Iris pigment epithelial cell (primary cell): ENCODE data around the gene TNIK.

ENCODE experiments used
- DNase-seq: peaks from one replicate; pipeline ENCODE4 v3.0.0-alpha.2; 2011; ENCODE audit warnings: low read depth

The TNIK gene

DNA sequence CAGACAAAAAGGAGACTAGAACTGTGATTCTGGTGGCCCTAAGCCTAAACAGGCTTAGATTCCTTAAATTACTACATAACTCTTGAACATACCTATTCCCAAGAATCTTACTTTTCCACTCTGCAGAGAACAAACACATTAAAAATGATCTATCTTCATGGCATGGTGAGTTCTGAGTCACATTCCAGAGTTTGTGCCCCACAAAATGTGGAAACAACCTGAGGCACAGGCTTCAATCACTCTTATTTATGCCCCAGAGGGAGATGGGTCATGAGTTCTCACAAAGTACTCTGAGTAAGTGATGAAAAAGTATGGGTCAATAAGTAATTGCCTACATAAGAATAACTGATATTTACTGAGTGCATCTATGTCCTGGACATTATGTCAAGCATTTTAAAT is 296.1 kb downstream of the TNIK start:
- no peak for DNase-seq

DNA sequence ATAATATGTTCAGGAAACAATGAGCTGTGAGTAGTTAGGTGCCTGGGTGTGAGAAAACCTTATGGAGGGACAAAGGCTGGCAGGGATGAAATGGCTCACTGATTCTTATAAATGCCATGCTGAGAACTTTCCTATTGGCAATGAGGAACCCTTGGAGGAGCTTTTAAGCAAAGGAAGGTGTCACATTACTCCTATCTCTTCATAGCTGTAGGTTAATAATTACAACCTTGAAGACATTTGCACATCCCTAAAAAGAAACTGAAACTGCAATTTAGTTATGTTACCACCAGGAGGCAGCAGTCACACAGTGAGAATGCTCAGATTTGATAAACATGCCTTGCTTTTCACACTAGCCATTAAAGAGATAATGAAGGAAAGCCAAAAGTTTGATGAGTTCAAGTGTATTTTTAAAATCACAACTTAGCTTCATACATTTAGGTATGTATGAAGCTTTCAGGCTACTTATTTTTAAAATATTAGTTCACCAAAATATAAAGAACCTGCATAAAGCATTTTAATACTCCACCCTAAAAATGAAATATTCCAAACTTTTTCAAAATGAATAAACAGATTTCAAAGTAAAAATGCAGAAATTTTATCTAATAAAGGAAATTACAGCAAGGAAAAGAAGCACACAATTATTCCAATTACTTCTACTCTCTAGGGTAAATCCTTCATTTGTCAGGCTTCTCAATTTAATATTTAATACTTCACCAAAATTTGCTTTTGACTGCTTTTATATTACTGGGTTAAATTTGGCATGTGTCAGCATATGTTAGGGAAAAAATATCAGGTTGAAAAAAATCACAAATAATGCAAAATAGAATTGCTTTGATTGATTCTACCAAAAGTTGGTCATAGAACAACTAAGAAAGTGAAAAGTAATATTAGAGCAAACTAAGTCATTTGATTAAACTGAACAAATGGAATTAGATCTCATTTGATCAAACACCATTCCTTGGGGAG is 296.8 kb downstream of the TNIK start:
- no peak for DNase-seq

DNA sequence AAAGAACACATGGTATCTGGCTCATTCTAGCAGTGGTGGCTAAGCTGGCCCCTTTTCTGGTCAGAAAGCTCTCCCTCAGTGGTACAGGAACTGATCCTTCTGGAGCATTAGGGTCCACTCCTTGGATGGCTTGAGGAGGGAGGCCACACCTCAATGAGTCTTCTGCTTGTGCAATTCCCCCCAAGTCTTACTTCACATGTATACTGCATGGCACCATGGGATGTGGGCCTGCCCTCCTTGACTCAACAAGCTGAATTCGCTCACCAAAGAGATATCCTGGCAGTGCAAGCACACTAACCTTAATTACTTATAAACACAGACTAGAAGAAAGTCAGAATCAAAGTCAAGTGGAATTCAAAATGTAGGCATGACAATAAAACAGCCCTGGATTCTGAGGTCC is 299.9 kb downstream of the TNIK start:
- DNase-seq: no peak

DNA sequence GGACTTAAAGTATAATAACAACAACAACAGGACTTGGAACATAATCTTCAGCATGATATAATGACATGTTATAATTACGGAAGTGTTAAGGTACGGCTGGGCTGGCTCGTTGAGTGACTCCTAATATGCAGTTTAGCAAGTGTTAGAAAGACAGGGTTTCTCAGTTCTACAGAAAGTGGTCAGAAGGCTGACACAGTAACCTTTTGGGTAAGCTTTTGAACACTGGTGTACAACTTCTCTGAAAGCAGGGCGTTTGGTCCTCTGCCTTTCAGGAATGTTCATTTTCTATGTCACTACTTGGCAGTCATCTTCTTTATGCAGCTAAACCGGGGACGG is 300.4 kb downstream of the TNIK start:
- DNase-seq: no peak

DNA sequence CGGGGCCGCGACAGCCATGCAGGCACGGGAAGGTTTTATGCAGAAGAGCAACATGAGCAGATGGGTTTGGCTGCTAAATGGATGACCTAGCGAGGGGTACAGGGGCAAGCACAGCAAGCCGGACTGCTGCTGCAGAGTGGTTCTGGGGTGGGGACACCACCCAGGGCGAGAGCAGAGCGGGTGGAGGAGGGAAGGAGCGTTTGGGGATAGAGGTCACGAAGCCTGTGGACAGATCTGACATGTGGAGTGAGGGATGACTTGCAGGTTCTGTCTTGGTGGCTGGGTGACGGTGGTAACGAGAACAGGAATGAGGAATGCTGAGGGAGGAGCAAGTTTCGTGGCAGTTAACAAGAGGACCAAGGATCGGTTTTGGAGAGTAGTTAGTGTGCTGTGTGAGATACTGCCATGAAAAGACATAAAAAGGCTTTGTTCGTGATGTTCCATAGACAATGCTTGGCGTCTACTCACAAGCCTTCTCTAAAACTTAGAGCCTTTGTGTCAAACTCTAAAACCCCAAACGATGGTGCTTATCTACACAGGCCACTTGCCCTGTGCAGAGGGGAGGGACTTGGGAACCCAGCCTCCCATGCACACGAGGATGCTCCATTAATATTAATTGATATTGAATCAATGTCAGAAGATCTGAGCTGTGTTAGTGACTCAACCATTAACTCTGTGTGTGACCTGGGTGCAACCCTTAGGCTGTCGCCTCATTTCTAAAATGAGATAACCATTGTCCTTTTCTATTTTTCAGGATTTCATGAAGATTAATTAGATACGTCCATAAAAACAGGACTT is 301.0 kb downstream of the TNIK start:
- no peak for DNase-seq

DNA sequence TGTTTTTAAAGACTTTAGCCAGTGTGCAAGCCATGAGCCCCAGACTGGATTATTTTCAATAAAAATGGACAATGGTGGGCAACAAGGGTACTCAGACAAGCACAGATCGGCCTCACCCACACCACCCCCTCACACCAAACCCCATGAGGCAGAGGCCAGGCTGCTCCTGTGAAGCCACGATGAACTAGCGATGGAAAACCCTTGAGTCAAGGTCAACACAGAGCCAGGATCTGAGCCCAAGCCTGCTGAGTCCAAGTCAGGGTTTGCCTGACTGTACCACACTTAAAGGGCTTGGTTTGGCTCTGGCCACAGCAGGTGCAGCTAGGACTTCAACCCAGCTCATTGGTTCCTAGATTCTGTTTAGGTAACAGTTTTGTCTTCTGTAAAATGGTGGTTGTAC is 302.2 kb downstream of the TNIK start:
- DNase-seq: no peak

DNA sequence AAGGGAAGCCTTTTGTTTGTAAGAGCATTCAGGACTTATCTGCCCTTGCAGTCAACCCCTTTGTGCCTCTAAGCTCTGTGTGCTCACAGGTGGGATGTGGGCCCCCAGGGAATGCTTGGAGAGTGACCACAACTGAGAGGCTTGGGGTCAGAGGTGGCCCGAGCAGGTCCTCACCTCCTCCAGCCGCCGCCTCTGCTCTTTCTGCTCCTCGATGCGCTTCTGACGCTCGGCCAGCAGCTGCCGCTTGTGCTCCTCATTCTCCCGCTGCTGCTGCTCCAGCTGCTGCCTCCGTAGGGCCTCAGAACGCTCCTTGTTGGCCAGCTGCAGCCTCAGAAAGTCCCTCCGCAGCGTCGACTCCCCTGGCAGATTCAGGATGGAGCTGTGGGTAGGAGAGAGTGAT is 302.9 kb downstream of the TNIK start:
- DNase-seq: no peak

DNA sequence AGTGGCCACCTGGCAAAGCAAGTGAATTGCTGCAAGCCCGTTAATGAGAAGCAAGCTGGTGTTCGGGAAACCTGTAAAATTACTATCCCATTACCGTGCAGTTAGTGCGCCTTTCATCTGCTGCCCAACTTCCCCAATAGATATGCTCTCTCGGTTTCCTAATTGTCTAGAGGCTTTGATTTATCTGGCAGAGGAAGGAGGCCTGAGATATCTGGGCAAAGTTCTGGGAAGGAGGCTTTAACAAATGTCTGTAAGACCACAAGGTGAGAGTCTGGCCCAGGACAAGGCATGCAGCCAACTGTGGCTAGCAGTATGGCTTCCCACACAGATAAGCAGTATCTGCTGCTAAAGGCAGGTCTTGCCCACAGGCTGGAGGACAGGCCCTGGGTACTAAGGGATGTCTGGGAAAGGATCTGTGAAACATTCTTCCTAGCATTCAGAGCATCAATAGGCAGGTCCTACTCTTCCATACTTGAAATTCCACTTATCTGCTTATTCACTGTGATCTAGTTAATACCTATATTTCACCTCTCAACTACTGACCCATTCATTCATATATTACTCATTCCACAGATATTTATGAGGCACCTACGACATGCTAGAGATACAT is 303.7 kb downstream of the TNIK start:
- DNase-seq: peak; percentile 52

DNA sequence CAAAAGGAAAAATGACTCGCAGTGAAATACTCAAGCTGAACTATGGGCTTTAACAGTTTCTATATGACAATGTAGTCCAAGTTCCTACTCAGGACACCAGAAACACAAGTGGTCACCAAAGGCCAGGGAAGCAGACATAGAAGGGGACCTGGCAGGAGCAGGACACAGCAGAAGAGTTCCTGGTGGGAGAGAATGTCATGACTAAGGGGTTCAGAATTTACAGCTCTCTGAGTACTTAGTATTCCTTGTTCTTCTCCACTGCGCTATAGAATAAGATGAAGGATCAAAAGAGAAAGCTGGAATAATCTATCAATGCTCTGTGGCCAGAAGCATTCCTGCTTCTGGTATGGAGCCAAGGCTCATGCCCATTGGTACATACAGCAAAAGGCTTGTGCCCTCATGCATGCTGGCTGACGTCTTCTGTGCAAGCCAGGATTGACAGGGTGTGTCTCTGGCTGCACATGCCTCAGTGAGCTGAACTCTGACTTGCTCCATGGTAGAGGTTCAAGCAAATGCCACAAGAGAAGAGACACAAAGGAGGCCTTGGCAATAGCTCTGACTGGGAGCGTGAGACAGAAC is 305.0 kb downstream of the TNIK start:
- DNase-seq: no peak

DNA sequence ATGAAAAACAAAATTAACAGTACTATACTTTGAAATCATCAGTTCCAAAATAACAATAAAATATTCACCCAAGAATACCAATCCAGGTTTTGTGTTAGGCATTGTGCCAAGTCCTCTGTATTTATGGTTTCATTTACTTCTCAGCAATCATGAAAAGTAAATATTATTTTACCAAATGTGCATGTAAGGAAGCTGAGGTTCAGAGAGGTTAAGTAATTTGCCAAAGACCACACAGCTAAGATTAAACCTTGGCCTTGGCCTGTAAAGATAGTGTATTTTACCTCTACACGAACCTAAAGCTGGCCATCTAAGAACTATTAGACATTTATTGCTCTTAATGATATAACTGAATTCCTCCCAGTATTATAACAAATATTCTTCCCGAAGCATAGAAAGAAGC is 309.3 kb downstream of the TNIK start:
- DNase-seq: no peak

DNA sequence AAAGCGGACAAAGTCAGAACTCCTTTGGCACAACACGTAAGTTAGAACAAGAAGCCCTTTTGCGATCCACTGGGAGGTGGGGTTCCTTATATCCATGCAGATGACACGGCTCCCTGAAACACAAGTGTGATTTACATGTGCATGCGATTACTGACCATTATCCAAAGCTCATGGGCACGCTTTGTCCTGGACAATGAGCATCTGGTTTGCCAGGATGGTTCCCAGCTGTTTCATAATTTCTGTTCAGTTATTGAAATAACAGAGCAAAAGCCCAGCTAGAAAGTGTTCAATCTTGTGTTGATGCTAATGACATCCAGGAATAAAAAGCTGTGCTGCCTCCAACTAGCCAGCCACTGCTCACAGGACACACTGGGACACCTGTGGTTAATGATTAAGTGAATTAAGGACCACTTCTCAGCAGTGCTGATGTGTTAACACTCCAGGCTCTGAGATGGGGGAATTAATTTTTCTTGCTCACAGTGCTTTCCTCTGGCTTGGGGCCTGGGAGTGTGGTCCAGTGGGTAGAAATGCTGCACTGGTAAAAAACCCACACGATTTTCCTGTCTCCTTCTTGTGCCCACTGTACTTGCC is 310.6 kb downstream of the TNIK start:
- DNase-seq: no peak

DNA sequence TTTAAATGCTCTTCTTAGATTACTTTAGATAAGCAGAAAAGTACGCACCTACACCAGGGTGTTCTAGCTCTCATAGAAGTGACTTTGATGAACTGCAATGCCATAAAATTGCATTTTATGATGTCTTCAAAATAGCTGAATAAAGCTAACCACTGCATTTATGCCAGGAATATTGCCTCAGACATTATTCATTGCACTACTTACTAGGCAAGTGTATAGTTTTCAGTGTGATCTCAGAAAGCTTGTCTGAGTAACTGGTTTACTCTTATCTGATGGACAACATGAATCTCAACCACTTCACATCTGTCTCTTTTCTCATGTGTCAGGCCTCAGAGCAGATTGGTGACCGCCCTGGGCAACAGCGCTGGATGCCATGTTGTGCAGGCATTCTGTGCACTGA is 314.4 kb downstream of the TNIK start:
- no peak for DNase-seq

DNA sequence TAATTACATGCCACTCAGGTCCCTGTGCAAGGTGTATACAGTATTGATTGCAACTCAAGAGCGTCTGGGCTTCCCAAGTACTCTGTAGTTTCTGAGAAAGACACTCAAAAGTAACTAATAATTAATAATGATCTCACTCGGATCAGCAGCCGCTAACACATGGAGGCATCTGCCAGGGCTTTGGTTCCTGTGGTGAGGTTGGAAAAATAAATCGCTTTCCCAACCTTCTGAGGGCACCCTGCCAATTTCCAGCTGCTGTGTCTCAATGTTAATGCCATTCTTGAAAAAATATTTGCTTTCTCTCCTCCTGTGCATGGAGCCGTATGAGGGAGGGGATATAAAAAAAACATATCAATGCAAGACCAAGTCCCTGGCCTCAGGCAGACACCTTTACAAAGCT is 317.2 kb downstream of the TNIK start:
- peak; percentile 71 for DNase-seq

DNA sequence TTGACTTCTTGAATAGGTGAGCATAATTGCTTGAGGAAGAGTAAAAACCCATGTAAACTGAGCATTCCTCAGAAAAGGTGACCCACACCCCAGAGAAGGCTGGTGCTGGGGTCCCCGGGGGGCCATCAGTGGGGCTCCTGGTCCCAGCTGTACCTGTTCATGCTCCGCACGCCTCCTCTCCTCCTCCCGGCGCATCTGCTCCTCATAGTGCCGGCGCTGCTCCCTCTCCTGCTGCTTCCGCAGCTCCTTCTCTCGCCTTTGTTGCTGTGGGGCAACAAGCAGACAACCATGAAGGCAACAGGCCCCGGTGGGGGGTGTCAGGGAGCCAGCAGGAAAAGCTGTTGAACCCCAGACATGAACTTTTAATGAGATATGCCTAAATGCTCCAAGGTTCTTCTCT is 320.0 kb downstream of the TNIK start:
- no peak for DNase-seq

DNA sequence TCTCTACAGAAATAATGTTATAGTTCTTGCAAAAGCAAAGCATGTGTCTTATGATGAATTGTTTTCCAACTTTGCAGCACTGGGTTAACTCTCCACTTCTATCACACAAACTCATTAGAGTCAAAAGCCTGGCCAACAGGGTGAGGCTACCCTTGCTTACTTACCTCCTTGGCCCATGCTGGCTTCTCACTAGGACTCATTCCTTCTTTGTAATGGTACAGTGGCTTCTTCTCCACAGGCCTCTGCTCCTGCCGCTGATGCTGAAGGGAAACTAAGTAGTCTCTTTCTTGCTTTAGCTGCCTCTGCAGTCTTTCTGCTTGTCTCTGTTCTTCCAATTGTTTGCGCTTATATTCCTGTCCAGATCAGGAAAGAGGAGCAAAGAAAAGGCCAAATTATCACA is 322.2 kb downstream of the TNIK start:
- no peak for DNase-seq

DNA sequence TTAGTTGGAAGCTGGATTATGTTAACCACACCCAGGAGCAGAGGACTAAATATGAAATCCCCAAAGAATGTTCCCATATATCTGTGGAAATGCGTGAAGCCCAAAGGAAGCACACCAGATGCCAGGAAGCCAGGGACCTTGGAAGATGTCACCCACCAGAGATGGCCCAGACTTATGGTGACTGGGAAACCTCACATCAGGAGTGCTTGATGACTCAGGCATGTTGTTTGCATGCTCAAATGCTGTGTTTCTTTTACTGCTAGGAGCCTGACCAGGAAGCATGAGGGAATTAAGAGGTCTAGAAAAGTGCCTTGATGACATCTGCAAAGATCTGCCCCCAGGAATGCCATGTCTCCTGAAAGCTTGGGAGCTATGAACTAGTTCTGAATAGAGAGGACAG is 324.7 kb downstream of the TNIK start:
- DNase-seq: peak; percentile 52

DNA sequence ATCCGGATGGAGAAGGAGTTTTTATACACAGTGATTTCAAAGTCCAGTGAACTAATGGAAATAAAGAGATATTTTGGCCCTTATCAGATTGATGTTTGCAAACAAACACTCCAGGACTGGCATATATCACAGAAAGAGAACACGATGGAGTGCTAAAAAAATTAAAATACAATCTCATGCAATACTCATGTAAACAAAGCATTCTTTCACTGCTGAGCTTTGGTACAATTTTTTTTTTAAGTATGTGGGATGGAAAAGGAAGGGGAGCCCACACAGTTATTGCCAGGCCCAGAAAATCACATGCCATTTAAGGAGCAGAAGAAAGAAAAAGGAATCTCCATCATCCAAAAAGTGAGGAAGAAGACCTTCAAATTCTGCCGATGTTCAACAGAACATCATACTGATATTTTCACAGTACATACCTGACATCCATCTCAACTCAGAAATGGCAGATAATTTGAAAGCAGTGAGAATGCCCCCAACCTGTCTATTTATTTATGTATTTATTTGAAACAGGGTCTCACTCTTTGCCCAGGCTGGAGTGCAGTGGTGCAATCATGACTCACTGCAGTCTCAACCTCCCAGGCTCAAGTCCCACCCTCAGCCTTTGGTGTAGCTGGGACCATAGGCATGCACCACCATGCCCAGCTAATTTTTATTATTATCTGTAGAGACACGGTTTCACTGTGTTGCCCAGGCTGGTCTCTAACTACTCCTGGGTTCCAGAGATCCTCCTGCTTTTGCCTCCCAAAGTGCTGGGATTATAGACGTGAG is 326.2 kb downstream of the TNIK start:
- DNase-seq: no peak

DNA sequence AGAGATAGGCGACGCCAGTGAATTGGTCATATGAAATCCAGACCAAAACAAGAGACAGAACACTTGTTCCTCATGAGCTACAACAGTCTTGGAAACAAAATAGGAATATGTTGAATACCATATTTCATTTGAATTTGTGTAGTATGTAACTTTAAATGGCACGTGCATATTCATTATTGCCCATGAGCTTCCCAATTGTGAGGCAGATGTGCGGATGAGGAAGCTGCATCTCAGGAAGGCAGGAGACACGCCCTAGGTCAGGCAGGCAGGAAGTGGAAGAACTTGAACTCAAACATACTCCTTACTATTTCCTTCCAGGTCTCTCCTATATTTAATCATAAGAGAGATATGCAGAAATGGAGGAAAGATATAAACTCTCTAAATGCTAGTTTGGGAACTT is 326.9 kb downstream of the TNIK start:
- no peak for DNase-seq

DNA sequence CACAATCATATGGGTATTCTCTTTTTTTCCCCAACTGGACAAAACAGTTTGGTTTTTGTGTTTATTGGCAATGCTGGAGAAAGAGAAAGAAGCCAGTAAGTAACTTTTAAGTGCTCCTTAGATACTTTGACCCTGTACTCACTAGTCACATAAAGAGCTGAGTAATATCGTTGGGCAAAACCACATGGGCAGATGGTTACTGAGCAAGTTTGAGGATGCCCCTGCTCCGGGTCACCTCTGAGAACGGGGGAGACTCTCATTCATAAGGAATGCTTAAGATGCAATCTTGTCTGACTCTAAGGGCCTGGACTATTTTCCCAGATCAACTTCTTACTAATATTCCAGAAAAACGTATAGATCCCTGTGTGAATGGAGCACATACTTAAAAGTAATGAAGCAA is 327.3 kb downstream of the TNIK start:
- DNase-seq: peak; percentile 77

DNA sequence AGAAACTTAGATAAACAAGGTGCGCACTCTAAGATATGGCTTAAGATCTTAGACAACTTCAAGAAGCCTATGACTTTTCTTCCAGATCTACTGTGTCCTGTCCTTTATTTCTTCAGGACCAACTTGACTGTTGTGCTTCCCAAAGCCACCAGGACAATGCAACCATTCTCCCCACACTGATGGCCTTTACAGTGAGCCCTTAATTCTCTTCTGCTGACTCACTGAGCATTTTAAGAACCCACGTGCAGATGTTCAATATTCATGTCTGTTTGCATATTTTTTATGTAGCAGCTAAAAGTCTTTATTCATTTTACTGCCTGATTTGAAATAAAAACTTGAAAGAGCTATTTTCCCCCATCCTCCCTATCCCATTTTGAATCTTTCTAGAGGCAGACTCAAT is 330.4 kb downstream of the TNIK start:
- peak; percentile 54 for DNase-seq

DNA sequence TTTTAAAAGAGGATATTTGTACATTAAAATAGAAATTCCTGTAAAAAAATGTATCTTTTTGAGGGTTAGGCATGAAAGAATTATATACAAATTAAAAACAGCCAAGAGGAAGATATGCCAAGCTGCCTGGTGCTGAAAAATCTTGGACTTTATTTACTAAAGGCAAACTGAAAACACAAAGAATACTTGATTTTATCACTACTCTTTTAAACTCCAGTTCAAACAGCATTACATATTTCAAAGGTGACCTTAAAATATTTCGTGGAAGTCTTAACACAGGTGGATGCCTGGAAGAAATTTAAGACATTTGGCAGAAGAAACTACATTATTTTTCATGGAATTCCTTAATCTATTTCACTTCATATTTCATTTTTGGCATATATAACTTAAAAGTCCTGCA is 332.6 kb downstream of the TNIK start:
- DNase-seq: no peak
